C4-2B (cell line): ENCODE data around the gene SCAPER.

Experiments used
- H3K27ac ChIP-seq: fragments of 450-650 bp; 2 replicates; pipeline ENCODE4 v1.5.1; 2017
- ZFX ChIP-seq: fragments of 450-650 bp; IDR thresholded peaks from 2 replicates; pipeline ENCODE4 v1.6.1; 2017
- TF ChIP-seq, protein P1 (sequence below): fragments of 450-650 bp; conservative IDR thresholded peaks from 2 replicates; pipeline ENCODE4 v1.5.1; 2017; ENCODE audit warnings: mild to moderate bottlenecking

The SCAPER gene

DNA sequence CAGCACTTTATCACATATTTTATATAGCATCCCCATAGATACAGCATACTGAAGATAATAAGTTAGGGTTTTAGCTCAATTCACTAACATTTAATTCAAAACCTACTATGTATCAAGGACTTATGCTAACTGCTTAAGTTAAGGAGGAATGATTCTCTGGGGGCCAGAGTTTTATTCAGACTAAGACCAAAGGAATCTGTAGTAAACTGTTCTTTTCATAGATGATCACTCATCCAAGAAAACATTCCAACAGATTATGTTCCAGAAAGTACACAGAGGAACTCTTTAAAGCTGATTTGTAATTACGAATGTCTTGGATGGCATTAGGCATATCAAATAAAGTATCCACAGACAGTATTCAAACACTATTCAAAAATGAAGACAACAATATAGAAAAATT is 226.4 kb downstream of the SCAPER start:
- H3K27ac ChIP-seq = no peak overlapping the region
- TF ChIP-seq, protein P1, sequence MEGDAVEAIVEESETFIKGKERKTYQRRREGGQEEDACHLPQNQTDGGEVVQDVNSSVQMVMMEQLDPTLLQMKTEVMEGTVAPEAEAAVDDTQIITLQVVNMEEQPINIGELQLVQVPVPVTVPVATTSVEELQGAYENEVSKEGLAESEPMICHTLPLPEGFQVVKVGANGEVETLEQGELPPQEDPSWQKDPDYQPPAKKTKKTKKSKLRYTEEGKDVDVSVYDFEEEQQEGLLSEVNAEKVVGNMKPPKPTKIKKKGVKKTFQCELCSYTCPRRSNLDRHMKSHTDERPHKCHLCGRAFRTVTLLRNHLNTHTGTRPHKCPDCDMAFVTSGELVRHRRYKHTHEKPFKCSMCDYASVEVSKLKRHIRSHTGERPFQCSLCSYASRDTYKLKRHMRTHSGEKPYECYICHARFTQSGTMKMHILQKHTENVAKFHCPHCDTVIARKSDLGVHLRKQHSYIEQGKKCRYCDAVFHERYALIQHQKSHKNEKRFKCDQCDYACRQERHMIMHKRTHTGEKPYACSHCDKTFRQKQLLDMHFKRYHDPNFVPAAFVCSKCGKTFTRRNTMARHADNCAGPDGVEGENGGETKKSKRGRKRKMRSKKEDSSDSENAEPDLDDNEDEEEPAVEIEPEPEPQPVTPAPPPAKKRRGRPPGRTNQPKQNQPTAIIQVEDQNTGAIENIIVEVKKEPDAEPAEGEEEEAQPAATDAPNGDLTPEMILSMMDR = no peak
- TF ChIP-seq ZFX = no peak

GRCh38 chr15:76674883-76675282 is 230.3 kb downstream of the SCAPER start:
- H3K27ac ChIP-seq = no peak overlapping the region
- TF ChIP-seq ZFX = no peak
- TF ChIP-seq, protein P1 = no peak

DNA sequence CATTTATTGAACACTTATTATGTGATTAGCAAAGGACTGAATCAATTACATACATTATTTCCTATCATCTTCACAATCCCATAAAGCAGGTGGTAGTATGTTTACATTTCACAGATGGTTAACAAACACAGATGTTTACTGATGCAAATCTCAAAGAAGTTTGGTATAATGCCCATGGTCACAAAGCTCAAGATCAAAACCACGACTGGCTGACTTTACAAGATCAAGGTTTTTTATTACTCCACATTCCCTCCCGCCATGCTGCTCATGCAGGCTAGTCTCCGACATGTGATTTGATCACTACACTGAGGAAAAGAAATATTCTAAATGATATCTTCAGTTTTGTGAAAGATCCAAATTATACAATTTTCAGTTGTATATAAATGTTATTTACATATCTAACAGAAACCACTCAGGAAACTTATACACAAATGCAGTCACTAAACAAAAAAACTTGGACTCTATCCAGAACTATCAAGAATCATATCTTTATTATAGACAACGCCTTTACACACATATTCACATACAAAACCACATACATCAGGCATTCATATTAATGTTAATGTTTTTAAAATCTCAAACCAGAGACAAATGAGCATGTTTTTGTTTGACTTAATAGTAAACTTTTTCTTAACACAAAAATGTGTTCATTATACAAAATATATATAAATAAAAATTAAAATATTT is 235.5 kb downstream of the SCAPER start:
- TF ChIP-seq, protein P1 = no peak
- no peak for TF ChIP-seq ZFX

DNA sequence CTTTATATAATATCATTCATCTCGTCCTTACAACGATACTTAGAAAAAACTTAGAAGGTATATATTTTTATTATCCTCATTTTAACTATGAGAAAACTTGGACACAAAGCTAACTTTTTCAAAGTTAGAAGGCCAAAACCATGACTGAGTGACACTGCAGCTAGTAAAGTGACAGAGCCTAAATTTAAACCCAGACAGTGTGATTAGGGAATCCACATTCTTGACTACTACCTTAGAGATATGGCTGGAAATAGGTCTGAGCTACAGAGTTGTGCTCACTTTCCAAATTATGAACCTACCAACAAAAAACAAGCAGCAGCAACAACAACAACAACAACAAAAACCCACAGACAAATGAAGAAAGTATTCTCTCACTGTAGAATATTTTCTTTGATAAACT is 236.2 kb downstream of the SCAPER start:
- no peak overlapping the region for H3K27ac ChIP-seq
- TF ChIP-seq, protein P1 = no peak
- no peak for TF ChIP-seq ZFX

More for the DNA sequence above, 235.5 kb downstream of the SCAPER start:
- H3K27ac ChIP-seq = no peak overlapping the region

DNA sequence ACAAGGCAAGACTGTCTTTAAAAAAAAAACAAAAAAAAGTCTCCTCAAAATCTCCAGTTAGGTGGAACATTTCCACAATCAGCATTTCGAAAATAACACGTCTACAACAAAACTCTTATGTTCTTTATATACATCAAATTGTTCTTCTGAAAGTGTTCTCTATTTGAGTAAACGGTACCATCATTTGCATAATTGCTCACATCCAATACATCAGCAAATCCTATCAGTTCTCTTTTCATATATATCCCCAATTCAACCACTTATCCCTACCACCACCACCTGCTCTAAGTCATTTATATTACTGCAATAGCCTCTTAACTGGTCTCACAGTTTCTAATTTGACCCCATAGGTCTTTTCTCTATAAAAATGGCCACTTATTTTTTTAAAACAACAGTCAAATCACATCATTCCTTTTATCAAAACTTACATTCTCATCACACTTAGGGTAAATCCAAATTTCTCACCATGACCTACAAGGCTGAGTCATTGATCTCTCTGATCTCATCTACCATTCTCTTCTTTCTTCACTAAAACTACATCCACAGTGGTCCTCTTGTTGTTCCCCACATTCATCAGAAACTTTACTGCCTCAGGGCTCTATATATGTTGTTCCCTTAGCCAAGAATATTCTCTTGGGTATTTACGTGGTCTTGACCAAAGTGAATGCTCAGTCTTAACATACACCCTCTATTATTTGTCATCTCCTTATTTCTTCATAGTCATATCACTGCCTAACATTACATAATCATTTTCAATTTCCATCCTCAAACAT is 237.0 kb downstream of the SCAPER start:
- no peak overlapping the region for H3K27ac ChIP-seq
- TF ChIP-seq ZFX = no peak
- TF ChIP-seq, protein P1 = no peak

- TF ChIP-seq, protein P1 = no peak
- no peak for TF ChIP-seq ZFX
- no peak overlapping the region for H3K27ac ChIP-seq
Measured at GRCh38 chr15:76664895-76665294, 240.2 kb downstream of the SCAPER start.

GRCh38 chr15:76664411-76664810 is 240.7 kb downstream of the SCAPER start:
- TF ChIP-seq, protein P1 = no peak
- no peak for TF ChIP-seq ZFX
- H3K27ac ChIP-seq = no peak overlapping the region
